Stomach smooth muscle (tissue), 2 donors: Measurements from ENCODE around the gene FBLN2.

Experiments used
- H3K27ac ChIP-seq: one replicate; pipeline ENCODE4 v1.7.0; 2013; ENCODE audit warnings: mild to moderate bottlenecking, low read length, inconsistent platforms
- H3K27me3 ChIP-seq, 2 donors: one replicate each; pipeline ENCODE4 v1.7.0; 2013; ENCODE audit warnings: low read length in 2 of 2; ENCODE audit not compliant: insufficient read depth in 2 of 2, control insufficient read depth in 1 of 2
- H3K36me3 ChIP-seq, 2 donors: one replicate each; pipeline ENCODE4 v1.7.0; 2013; ENCODE audit warnings: low read length in 2 of 2; ENCODE audit not compliant: control insufficient read depth in 2 of 2, insufficient read depth in 2 of 2
- H3K4me1 ChIP-seq: one replicate; pipeline ENCODE4 v1.7.0; 2013; ENCODE audit warnings: low read length; ENCODE audit not compliant: control insufficient read depth, insufficient read depth
- H3K4me3 ChIP-seq, 2 donors: one replicate each; pipeline ENCODE4 v1.7.0; 2013; ENCODE audit warnings: low read length in 2 of 2
- H3K9ac ChIP-seq, 2 donors: one replicate each; pipeline ENCODE4 v1.7.0; 2013; ENCODE audit warnings: low read length in 2 of 2, mild to moderate bottlenecking in 1 of 2
- H3K9me3 ChIP-seq, 2 donors: one replicate each; pipeline ENCODE4 v1.7.0; 2013; ENCODE audit warnings: low read length in 2 of 2; ENCODE audit not compliant: control insufficient read depth in 2 of 2
- donor health status: healthy.
- donor health status: Pancreatic carcinoma.

FBLN2 gene

DNA sequence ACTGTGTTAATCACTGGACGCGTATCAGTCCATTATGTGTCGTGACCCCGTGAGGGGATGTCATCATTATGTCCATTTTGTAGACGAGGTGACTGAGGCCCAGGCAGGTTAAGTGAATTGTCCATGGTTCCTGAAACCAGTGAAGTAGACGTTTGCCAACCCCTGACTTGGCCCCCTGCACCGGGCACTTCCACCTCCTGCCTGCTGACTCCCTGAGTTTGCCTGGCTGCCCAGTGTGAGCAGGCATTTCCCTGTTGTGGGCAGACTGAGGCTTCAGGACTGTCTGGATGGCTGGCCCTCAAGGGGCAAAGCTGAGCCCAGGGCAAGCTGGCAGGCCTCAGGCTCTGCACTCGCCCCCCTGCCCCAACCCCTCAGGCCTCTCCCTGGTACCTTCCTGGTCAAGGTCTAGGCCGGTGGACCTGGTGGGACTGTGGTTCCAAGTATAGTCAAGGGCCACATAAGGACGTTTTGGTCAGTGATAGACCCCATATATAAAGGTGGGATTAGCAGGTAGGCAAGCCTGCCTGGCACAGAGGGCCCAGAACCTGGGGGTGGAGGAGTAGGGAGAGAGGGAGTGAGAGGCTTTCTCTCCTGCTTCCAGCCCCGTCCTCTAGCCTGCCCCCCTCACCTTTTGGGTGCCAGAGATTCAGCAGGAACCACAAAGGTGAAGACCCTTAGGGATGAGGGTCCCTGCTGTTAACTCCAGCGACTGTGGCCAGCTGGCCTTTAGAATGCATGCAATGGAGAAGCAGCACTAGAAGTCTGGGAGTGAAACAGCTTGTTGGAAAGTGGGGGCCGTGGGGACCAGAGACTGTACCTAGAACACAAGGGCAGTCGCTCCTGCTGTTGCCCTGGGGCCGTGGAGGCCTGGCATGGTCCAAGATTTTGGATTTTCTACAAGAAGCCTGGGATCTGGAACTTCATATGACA is 34.6 kb downstream of the FBLN2 start:
- H3K9ac ChIP-seq, result no peak overlapping the region
- H3K36me3 ChIP-seq, result no peaks in the 10 kb centered on the region
- no peak overlapping the region for H3K27ac ChIP-seq
- H3K27me3 ChIP-seq, result no peaks in the 10 kb centered on the region
- no peaks in the 10 kb centered on the region for H3K4me1 ChIP-seq
- H3K4me3 ChIP-seq, result no peak overlapping the region
- H3K9me3 ChIP-seq, result no peaks in the 10 kb centered on the region

DNA sequence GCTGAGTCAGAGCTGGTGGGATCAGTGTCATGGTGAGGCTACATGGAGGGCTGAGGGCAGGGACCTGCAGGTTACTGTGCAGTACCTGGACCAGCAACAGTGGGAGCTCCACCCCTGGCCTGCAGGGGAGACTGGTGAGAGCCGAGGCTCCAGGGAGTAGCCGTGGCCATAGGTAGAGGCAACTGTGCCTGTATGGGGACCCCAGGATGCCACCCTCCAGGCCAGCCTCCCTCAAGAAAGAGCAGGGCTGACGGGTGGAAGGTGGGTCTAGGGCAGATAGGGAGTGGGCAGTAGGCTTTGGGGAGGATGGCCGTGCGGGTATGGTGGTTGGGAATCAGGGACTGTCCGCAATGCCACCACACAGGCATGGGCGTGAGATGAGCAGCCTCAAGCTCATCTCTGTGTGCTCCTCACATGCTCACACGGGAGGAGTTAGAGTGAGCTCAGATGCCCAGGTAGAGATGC is 35.5 kb downstream of the FBLN2 start:
- Histone ChIP-seq H3K27ac (no peak overlapping the region), H3K4me3 (no peak overlapping the region), H3K27me3 (no peaks in the 10 kb centered on the region), H3K4me1 (no peaks in the 10 kb centered on the region), H3K9me3 (no peaks in the 10 kb centered on the region), H3K9ac (no peak overlapping the region), H3K36me3 (no peaks in the 10 kb centered on the region)

DNA sequence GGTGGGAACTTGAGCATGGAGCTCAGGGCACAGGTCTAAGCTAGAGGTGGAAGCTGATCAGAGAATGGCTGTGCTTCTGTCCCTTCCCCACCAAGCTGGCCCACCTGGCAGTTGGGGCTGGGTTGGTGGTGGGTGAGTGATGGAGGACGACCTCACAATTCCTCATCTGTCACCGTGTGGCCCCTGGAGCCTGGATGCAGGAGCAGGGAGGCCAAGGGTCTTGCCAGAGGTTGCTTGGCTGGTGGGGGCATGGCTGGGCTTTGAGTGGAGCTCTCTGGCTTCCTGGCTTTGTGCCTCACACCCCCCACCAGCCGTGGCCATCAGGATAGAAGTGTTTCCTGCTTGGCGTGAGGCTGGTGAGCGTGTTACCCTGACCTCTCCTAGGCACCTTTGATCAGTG is 36.0 kb downstream of the FBLN2 start:
- no peak overlapping the region for H3K27ac ChIP-seq
- no peaks in the 10 kb centered on the region for H3K9me3 ChIP-seq
- H3K4me3 ChIP-seq, result no peak overlapping the region
- no peak overlapping the region for H3K9ac ChIP-seq
- no peaks in the 10 kb centered on the region for H3K27me3 ChIP-seq
- H3K4me1 ChIP-seq, result no peaks in the 10 kb centered on the region
- no peaks in the 10 kb centered on the region for H3K36me3 ChIP-seq

DNA sequence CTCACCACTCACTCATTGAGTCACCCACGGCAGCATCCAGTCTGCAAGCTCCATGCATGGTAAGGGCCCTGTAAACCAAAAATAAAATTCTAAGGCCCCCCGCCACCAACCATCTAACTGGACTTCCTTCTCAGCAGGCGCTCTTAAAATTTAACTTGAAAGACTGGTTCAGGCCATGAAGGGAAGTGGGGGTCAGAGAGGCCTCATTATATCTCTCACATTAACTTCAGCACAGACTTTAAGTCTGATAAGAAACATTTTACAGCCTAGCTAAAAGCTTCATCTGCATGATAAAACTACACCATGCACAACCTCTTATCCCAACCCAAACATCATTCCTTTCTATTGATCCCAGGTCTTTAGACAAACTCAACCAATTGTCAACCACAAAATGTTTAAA is 38.5 kb downstream of the FBLN2 start:
- H3K27ac ChIP-seq, result no peak overlapping the region
- H3K4me1 ChIP-seq, result no peaks in the 10 kb centered on the region
- no peaks in the 10 kb centered on the region for H3K27me3 ChIP-seq
- H3K9ac ChIP-seq, result no peak overlapping the region
- no peaks in the 10 kb centered on the region for H3K36me3 ChIP-seq
- no peaks in the 10 kb centered on the region for H3K9me3 ChIP-seq
- no peak overlapping the region for H3K4me3 ChIP-seq

DNA sequence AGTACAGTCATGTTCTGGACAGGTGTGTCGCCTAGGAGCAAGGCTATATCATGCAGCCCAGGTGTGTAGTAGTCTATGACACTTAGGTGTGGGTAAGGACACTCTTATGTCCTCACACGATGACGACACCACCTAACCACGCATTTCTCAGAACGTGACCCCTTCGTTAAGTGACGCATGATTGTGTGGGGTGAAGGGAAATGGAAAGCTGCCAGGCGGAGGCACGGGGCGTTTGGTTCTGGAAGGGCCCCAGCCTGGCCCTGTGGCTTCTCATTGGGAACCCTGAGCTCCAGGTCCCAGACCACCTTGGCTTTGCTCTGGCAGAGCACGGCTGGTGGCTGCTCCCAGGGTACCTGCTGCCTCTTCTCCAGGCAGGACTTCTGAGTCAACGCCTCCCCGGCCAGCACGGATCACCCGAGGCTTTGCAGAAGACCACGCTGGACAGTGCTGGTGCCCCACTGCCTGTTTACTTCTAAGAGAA is 39.3 kb downstream of the FBLN2 start:
- Histone ChIP-seq H3K36me3 (no peaks in the 10 kb centered on the region), H3K27ac (no peak overlapping the region), H3K9ac (no peak overlapping the region), H3K27me3 (no peaks in the 10 kb centered on the region), H3K4me3 (no peak overlapping the region), H3K4me1 (no peaks in the 10 kb centered on the region), H3K9me3 (no peaks in the 10 kb centered on the region)

DNA sequence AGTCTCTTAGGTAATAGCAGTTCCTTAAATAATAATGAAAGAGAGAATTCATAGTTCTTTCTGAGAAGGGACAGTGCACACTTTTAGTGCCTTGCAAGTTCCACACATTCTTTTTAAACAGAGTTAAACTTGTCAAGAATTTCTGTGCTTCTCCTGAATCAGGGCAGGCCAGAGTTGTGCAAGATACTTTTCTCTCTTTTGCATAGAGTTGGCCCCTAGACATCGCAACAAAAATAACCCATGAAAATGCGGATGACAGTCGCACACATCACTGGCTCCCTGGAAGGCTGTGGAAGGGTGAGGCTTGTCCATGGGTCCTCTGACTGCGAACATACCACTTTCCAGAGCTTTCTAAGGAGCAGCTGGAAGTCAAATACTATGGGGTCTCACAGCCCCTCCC is 40.1 kb downstream of the FBLN2 start:
- no peaks in the 10 kb centered on the region for H3K9me3 ChIP-seq
- H3K27me3 ChIP-seq, result no peaks in the 10 kb centered on the region
- H3K4me1 ChIP-seq, result no peaks in the 10 kb centered on the region
- no peak overlapping the region for H3K27ac ChIP-seq
- H3K4me3 ChIP-seq, result no peak overlapping the region
- no peak overlapping the region for H3K9ac ChIP-seq
- H3K36me3 ChIP-seq, result no peaks in the 10 kb centered on the region

DNA sequence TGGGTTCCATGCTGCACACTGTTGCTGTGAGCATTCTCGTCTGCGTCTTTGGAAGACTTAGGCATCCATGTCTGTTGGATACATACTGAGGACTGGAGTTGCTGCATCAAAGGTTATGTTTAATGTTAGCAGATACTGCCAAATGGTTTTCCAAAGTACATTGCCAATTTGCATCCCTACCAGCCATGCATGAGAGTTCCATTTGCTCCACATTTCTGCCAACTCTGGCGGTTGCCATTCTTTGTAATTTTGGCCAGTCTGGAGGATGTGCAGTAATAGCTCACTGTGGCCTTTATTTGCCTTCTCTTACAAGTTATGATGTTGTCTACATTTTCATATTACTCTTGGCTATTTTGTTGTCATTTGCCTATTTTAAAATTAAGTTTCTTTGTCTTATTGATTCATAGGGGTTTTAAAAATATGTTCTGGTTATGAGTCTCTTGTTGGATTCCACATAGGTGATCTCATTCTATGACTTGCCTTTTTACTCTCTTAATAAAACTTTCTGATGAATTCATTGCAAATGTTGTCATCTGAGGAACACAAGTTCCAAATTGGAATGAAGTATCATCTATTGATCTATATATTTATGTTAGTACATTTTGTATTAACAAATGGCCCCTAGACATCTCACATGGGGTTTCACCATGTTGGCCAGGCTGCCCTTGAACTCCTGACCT is 42.1 kb downstream of the FBLN2 start:
- Histone ChIP-seq H3K36me3 (no peaks in the 10 kb centered on the region), H3K4me1 (peaks cover 8% of the 10 kb centered on the region), H3K9me3 (no peaks in the 10 kb centered on the region), H3K27ac (no peak overlapping the region), H3K9ac (no peak overlapping the region), H3K27me3 (no peaks in the 10 kb centered on the region), H3K4me3 (no peak overlapping the region)

DNA sequence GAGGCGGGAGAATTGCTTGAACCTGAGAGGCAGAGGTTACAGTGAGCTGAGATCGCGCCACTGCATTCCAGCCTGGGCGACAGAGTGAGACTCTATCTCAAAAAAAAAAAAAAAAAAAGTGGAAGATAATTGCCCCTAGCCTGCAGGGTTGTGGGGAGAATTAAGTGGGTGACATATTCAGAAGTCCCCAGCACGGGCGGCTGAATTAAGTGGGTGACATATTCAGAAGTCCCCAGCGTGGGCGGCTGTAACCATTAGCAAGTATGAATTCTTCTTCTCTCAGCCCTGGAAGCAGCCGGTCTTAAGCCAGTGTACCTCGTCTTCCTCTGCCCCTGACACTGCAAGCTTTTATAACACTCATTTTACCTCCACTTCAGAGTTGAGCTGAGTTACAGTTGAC is 44.7 kb downstream of the FBLN2 start:
- Histone ChIP-seq H3K36me3 (no peaks in the 10 kb centered on the region), H3K27ac (no peak overlapping the region), H3K9me3 (no peaks in the 10 kb centered on the region), H3K4me1 (peaks cover 8% of the 10 kb centered on the region), H3K4me3 (no peak overlapping the region), H3K27me3 (no peaks in the 10 kb centered on the region), H3K9ac (no peak overlapping the region)

DNA sequence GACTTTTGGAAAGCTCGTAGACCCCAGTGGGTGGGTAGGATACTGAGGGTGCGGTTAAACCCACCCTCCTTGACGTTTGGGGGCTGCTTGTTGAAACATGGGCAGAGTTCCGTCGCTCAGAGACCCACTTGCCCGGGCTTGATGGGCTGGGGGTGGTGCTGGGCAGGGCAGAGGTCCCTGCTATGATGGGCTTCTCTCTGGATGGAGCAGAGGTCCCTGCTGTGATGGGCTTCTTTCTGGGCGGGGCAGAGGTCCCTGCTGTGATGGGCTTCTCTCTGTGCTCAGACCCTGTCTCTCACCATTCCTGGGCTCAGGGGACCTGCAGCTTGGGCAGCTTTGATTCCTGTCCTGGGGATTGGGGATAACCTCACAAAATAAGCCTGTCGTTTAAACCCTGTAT is 45.2 kb downstream of the FBLN2 start:
- Histone ChIP-seq H3K27ac (no peak overlapping the region), H3K4me1 (peaks cover 8% of the 10 kb centered on the region), H3K27me3 (no peaks in the 10 kb centered on the region), H3K9ac (no peak overlapping the region), H3K9me3 (no peaks in the 10 kb centered on the region), H3K4me3 (no peak overlapping the region), H3K36me3 (no peaks in the 10 kb centered on the region)

DNA sequence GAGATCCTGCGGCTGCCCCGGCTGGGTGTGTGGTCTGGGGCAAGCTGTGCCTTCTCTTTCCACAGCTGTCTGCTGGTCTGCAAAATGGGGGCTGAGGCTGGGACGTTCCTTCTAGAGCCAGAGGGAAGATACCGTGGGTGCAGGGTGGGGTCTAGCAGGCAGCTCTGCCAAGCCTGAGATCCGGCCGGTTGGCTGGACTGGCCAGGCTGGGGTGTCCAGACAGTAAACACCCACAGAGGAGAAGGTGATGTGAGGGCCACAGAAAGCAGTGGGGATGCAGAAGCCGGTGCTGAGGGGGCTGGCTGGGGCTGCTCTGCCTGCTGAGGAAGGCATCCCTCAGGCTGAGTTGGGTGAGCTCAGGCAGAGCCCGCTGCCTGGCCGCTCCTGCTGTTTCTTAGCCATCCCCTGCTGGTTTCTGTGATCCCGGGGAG is 46.1 kb downstream of the FBLN2 start:
- Histone ChIP-seq H3K9ac (no peak overlapping the region), H3K27me3 (no peaks in the 10 kb centered on the region), H3K4me3 (no peak overlapping the region), H3K9me3 (no peaks in the 10 kb centered on the region), H3K36me3 (no peaks in the 10 kb centered on the region), H3K4me1 (peaks cover 8% of the 10 kb centered on the region), H3K27ac (no peak overlapping the region)

DNA sequence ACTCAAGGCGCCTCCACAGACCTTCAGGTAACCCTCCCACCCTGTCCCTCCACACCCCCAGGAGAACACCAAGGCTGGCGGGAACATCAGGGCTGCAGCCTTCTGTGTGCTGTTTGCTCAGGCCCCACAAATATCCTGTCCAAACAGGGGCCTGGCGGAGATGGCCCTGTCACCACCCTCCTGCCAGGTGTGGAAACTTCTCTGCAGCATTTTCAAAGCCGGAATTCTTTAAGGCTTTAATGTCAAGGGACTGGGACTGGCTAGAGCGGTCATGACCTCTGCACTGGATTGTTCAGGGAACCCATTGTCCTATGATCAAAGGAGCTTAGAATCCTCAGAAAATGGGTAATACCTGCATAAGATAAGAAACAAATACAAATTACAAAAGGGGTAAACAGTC is 46.6 kb downstream of the FBLN2 start:
- no peak overlapping the region for H3K9ac ChIP-seq
- H3K27ac ChIP-seq, result no peak overlapping the region
- peaks cover 8% of the 10 kb centered on the region for H3K4me1 ChIP-seq
- H3K36me3 ChIP-seq, result no peaks in the 10 kb centered on the region
- no peaks in the 10 kb centered on the region for H3K9me3 ChIP-seq
- no peak overlapping the region for H3K4me3 ChIP-seq
- H3K27me3 ChIP-seq, result no peaks in the 10 kb centered on the region
